Endothelial cell of umbilical vein (primary cell): Measurements from ENCODE around the gene CCHCR1.

ENCODE experiments used
- EZH2 ChIP-seq: IDR thresholded peaks from 2 replicates; pipeline ENCODE4 v1.6.1; 2012; ENCODE audit warnings: borderline replicate concordance, low read depth, mild to moderate bottlenecking, moderate library complexity, low read length, inconsistent platforms; ENCODE audit not compliant: severe bottlenecking
- JUN ChIP-seq: IDR thresholded peaks from 2 replicates; pipeline ENCODE4 v1.6.1; 2011; ENCODE audit warnings: borderline replicate concordance, low read depth; ENCODE audit not compliant: insufficient read length, insufficient read depth
- MYC ChIP-seq: IDR thresholded peaks from one replicate; pipeline ENCODE4 v1.6.1; 2011; ENCODE audit warnings: mild to moderate bottlenecking, low read depth, low read length
- POLR2A ChIP-seq: IDR thresholded peaks from 2 replicates; pipeline ENCODE4 v1.6.1; 2012; ENCODE audit warnings: low read depth, mild to moderate bottlenecking, control low read depth, low read length
- POLR2AphosphoS5 ChIP-seq: IDR thresholded peaks from 2 replicates; pipeline ENCODE4 v1.6.1; 2012; ENCODE audit warnings: low read depth, mild to moderate bottlenecking, control low read depth, low read length, moderate library complexity; ENCODE audit not compliant: insufficient read depth
- TF ChIP-seq, protein P1 (sequence below), 2 donors: IDR thresholded peaks; 1 replicate in 1 of 2; 2 replicates in 1 of 2; pipeline ENCODE4 v1.5.1; 2011; ENCODE audit warnings: low read length in 2 of 2, mild to moderate bottlenecking in 2 of 2, moderate library complexity in 2 of 2, control low read depth in 1 of 2, inconsistent platforms in 1 of 2, low read depth in 1 of 2; ENCODE audit not compliant: insufficient read depth in 1 of 2; ENCODE audit errors: extremely low read depth in 1 of 2
- TF ChIP-seq, protein P2 (sequence below): IDR thresholded peaks from 2 replicates; pipeline ENCODE4 v1.6.1; 2011; ENCODE audit not compliant: insufficient read depth, insufficient read length

DNA sequence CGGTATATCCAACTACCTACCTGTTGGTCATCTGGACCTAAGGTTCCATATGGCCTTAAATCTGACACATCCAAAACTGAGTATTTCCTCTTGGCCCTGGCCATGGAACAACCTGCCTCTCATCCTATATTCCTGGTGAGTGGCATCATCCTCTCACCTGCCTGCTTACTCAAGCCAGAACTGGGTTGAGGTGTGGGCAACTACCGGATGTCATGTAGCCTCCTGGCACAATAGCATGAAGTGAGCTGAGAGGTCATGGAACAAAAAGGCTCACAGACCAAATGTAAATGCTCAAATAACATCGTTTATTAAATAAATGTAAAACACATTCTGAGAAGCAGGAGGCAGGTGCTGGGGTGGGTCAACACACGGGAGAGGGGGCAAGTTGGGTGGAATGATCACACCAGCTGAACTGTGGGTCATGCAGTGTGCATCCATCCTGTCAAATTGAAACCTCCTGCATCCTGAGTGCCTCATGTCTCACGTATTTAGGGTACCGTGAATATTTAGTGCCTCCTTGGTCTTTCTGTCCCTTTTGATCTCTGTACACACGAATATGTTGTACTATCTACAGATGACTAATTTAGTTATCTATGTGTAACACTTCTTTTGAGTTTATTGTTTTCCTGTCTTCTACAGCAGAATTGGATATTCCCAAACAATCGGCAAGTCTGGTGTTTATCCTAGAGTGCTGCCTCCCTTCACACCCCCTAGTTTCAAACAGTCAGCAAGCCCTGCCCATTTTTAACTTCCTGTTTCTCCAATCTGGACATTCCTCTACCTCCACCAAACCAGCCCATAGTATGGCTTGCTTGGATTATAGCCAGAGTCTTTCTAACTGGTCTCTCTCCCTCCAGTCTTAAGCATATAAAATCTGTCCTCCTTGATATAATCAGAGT, 20.8 kb upstream of the CCHCR1 start:
- TF ChIP-seq, protein P1, sequence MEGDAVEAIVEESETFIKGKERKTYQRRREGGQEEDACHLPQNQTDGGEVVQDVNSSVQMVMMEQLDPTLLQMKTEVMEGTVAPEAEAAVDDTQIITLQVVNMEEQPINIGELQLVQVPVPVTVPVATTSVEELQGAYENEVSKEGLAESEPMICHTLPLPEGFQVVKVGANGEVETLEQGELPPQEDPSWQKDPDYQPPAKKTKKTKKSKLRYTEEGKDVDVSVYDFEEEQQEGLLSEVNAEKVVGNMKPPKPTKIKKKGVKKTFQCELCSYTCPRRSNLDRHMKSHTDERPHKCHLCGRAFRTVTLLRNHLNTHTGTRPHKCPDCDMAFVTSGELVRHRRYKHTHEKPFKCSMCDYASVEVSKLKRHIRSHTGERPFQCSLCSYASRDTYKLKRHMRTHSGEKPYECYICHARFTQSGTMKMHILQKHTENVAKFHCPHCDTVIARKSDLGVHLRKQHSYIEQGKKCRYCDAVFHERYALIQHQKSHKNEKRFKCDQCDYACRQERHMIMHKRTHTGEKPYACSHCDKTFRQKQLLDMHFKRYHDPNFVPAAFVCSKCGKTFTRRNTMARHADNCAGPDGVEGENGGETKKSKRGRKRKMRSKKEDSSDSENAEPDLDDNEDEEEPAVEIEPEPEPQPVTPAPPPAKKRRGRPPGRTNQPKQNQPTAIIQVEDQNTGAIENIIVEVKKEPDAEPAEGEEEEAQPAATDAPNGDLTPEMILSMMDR (IDR thresholded peaks at IDR 0.05; ENCODE audit: extremely low read depth in 1 of 2, insufficient read depth in 1 of 2, low read depth in 1 of 2, low read length in 2 of 2), result no peak
- no peak for TF ChIP-seq EZH2
- TF ChIP-seq POLR2A, result no peak
- no peak for TF ChIP-seq POLR2AphosphoS5
- TF ChIP-seq, protein P2, sequence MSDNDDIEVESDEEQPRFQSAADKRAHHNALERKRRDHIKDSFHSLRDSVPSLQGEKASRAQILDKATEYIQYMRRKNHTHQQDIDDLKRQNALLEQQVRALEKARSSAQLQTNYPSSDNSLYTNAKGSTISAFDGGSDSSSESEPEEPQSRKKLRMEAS, result no peak
- TF ChIP-seq MYC, result no peak
- no peak for TF ChIP-seq JUN
